Panc1 (cell line): ENCODE results near the gene TRIOBP.

Experiments
- POLR2AphosphoS5 ChIP-seq: IDR thresholded peaks from 2 replicates; pipeline ENCODE4 v1.6.1; 2012; ENCODE audit warnings: mild to moderate bottlenecking, low read depth, low read length, moderate library complexity
- SIN3A ChIP-seq: IDR thresholded peaks from 2 replicates; pipeline ENCODE4 v1.6.1; 2012; ENCODE audit warnings: low read depth, mild to moderate bottlenecking, low read length, moderate library complexity, borderline replicate concordance; ENCODE audit not compliant: insufficient read depth
- TF ChIP-seq, protein P1 (sequence below): fragments of 450-650 bp; IDR thresholded peaks from 2 replicates; pipeline ENCODE4 v1.5.1; 2017; ENCODE audit warnings: mild to moderate bottlenecking

GRCh38 chr22:37775785-37776638 is 79.2 kb downstream of the TRIOBP start:
- TF ChIP-seq, protein P1, sequence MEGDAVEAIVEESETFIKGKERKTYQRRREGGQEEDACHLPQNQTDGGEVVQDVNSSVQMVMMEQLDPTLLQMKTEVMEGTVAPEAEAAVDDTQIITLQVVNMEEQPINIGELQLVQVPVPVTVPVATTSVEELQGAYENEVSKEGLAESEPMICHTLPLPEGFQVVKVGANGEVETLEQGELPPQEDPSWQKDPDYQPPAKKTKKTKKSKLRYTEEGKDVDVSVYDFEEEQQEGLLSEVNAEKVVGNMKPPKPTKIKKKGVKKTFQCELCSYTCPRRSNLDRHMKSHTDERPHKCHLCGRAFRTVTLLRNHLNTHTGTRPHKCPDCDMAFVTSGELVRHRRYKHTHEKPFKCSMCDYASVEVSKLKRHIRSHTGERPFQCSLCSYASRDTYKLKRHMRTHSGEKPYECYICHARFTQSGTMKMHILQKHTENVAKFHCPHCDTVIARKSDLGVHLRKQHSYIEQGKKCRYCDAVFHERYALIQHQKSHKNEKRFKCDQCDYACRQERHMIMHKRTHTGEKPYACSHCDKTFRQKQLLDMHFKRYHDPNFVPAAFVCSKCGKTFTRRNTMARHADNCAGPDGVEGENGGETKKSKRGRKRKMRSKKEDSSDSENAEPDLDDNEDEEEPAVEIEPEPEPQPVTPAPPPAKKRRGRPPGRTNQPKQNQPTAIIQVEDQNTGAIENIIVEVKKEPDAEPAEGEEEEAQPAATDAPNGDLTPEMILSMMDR, result no peak
- TF ChIP-seq SIN3A (no peak), POLR2AphosphoS5 (no peak)
